ENCODE data around the gene SNCAIP. TPM values are rescaled to one million over a fixed set of nuclear protein-coding genes. Genes with fewer than 3 reads are reported as not detected.

Gene SNCAIP
- total RNA-seq, 4 donors from 2014 or later = 0.88 to 13.0 (median 2.9) TPM

DNA sequence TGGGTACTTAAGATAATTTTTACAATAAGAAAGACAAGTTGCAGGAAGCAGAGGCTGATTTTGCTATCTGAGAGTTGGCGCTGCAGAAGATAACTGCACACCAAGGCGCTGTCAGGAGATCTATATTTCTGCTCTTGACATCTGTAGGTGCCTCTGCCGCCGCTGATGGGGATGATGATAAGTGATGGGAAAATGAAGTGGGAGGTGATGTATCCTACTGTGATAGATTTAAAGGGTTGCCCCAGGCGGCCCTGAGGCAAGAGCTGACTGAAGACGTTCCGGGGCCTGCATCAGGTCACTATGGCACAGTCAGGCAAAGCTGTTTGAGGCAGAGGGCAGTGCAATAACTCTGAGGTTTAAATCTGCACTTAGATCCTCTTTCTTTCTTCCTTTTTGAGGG is 78.1 kb downstream of the SNCAIP start:
- intact Hi-C loops (cut with DNase I; ENCODE audit: low total_unique reads) = no loop called here
- WGBS, 2 donors = 81 to 88% methylated on average over 7 of the region's 7 CpGs
- no peak for DNase-seq (ENCODE audit: low spot score in 2 of 2)
- TF ChIP-seq, protein P1, sequence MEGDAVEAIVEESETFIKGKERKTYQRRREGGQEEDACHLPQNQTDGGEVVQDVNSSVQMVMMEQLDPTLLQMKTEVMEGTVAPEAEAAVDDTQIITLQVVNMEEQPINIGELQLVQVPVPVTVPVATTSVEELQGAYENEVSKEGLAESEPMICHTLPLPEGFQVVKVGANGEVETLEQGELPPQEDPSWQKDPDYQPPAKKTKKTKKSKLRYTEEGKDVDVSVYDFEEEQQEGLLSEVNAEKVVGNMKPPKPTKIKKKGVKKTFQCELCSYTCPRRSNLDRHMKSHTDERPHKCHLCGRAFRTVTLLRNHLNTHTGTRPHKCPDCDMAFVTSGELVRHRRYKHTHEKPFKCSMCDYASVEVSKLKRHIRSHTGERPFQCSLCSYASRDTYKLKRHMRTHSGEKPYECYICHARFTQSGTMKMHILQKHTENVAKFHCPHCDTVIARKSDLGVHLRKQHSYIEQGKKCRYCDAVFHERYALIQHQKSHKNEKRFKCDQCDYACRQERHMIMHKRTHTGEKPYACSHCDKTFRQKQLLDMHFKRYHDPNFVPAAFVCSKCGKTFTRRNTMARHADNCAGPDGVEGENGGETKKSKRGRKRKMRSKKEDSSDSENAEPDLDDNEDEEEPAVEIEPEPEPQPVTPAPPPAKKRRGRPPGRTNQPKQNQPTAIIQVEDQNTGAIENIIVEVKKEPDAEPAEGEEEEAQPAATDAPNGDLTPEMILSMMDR (IDR thresholded peaks at IDR 0.05) = no peak
- TF ChIP-seq POLR2A (IDR thresholded peaks at IDR 0.05) = no peak
- no peak overlapping the region for H3K4me3 ChIP-seq (ENCODE audit: low read depth, poor library complexity, severe bottlenecking)

DNA sequence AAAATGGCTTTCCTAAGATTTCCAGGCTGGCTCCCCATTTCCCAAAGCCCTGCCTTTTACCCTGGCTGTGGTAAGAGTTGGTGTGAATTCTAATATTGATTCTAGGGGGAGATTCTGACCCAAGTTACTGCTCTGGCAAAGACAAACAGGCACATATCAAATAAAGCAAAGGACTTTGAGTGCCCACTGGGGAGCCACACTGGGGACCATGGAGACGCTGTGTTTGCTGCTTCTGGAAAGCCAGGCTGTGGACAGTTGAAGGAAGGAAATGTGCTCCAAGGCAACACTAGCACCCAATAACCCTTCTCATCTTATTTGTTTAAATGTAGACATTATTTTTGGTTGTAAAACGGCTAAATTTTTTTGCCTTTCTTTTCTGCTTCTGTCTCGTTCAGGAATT is 78.7 kb downstream of the SNCAIP start:
- 89 to 90% methylated on average over 3 of the region's 3 CpGs for WGBS, 2 donors
- no peak overlapping the region for H3K4me3 ChIP-seq (ENCODE audit: low read depth, poor library complexity, severe bottlenecking)
- no peak for DNase-seq (ENCODE audit: low spot score in 2 of 2)
- intact Hi-C loops (cut with DNase I; ENCODE audit: low total_unique reads) = no loop called here
- no peak for TF ChIP-seq POLR2A (IDR thresholded peaks at IDR 0.05)
- TF ChIP-seq, protein P1 (IDR thresholded peaks at IDR 0.05) = no peak

DNA sequence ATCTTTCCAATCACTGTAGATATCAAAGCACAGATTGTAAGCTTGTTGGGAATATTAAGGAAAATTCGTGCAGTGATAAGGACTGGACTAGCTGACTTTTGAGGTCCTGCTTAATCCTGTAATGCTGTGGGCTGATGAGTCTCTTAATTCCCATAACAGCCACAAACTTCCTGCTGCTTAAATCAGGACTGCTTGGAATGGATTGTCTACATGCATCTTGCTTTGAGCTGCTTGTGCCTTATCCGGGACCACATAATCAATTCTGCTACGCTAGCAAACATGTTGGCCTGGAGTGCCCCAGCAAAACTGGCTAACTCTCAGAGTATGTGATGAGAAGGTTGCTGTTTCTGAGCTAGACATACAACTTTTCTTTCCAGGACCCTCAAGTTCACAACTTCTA is 79.6 kb downstream of the SNCAIP start:
- intact Hi-C loops (cut with DNase I; ENCODE audit: low total_unique reads) = no loop called here
- no peak for DNase-seq (ENCODE audit: low spot score in 2 of 2)
- 90 to 92% methylated on average over 3 of the region's 3 CpGs for WGBS, 2 donors
- H3K4me3 ChIP-seq (ENCODE audit: low read depth, poor library complexity, severe bottlenecking) = no peak overlapping the region
- TF ChIP-seq, protein P1 (IDR thresholded peaks at IDR 0.05) = no peak
- TF ChIP-seq POLR2A (IDR thresholded peaks at IDR 0.05) = no peak

DNA sequence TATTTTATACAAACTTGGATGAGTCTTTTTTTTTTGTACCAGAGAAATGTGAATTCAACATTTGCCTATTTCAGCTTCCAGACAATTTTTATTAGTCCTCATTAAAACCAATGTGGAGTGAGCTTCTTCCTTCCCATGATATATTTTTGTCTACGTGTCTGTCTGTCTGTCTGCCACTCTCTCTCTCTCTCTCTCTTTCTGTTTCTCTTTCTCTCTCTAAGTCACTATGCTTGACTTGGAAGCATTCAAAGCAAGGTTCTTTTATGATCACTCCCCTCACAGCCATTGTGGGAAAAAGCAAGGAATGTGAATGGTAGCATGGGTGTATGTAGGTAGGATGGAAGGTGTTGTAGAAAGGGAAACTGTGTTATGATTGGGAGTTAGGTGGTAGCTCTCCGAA is 80.2 kb downstream of the SNCAIP start:
- intact Hi-C loops (cut with DNase I; ENCODE audit: low total_unique reads) = no loop called here
- 91 to 94% methylated on average over 2 of the region's 2 CpGs for WGBS, 2 donors
- no peak for DNase-seq (ENCODE audit: low spot score in 2 of 2)

DNA sequence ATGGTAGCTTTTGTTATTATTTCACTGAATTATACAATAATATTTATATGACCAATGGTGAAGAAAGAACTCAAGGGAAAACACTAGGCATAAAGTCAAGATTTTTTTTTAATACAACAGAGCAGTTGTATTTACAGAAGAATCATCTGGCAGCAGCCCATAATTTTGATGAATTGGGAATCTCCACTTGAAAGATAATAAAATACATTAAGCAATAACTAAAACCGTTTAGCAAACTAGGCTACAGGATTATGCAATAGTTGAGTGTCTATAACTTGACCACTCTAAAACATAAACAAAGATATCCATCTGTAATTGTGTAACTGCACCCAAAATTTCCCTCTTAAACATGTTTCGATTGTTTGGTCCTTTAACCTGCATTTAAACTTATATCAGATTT is 80.8 kb downstream of the SNCAIP start:
- no peak for DNase-seq (ENCODE audit: low spot score in 2 of 2)
- intact Hi-C loops (cut with DNase I; ENCODE audit: low total_unique reads) = no loop called here
- H3K4me3 ChIP-seq (ENCODE audit: low read depth, poor library complexity, severe bottlenecking) = no peak overlapping the region
- TF ChIP-seq, protein P1 (IDR thresholded peaks at IDR 0.05) = no peak
- no peak for TF ChIP-seq POLR2A (IDR thresholded peaks at IDR 0.05)
- 47 to 48% methylated on average over 2 of the region's 2 CpGs for WGBS, 2 donors

More for the DNA sequence above, 80.2 kb downstream of the SNCAIP start:
- no peak for TF ChIP-seq POLR2A (IDR thresholded peaks at IDR 0.05)
- TF ChIP-seq, protein P1 (IDR thresholded peaks at IDR 0.05) = no peak
- no peak overlapping the region for H3K4me3 ChIP-seq (ENCODE audit: low read depth, poor library complexity, severe bottlenecking)

DNA sequence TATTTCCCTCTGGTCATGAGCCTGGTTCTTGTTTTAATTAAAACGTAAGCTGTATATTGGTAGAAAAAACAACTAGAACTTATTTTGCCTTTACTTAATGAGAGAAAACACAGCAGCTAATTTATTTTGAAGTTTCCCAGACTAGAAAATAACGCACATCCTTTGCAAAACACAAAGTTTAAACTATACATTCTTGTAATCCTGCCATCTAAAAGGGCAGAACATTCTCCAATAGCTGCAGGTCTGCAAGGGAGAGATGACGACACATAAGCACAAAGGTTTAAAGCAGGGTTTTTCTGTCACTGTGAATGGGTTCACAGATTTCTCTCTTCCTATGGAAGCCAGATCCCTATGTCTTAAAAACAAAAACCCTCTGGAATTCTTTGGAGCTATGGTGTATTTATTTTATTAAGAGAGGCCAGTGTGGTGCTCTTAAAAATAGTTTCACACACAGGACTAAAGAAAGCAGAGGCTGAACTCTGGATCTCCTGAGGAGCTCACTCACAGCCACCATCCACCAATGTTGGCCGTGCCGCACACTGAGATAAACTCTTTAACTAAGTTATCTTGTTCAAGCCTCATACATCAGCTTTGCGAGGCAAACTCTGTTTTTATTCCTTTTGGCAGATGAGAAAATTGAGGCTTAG is 82.4 kb downstream of the SNCAIP start:
- 91 to 92% methylated on average over 6 of the region's 6 CpGs for WGBS, 2 donors
- intact Hi-C loops (cut with DNase I; ENCODE audit: low total_unique reads) = no loop called here
- DNase-seq (ENCODE audit: low spot score in 2 of 2) = no peak
- no peak overlapping the region for H3K4me3 ChIP-seq (ENCODE audit: low read depth, poor library complexity, severe bottlenecking)
- no peak for TF ChIP-seq POLR2A (IDR thresholded peaks at IDR 0.05)
- TF ChIP-seq, protein P1 (IDR thresholded peaks at IDR 0.05) = no peak

All from lower leg skin (tissue), 4 donors.